ENCODE data around the gene EEFSEC. TPM values are rescaled to one million over a fixed set of nuclear protein-coding genes. Genes with fewer than 3 reads are reported as not detected.
A peak's percentile ranks its signal among the peaks of the same experiment; 100 is the strongest.

Gene EEFSEC
- total RNA-seq, 2 experiments from 2014 or later: 19.4 to 19.7 TPM

- CTCF ChIA-PET: no interaction called here
- H3K36me3 Mint-ChIP-seq: no peaks in the 10 kb centered on the region
These were observed 118.5 kb downstream of the EEFSEC start for GRCh38 chr3:128271536-128272332.

GRCh38 chr3:128273109-128273840 is 120.0 kb downstream of the EEFSEC start:
- no peaks in the 10 kb centered on the region for H3K27me3 Mint-ChIP-seq
- no peak overlapping the region for H3K4me3 Mint-ChIP-seq
- H3K9me3 Mint-ChIP-seq (ENCODE audit: low read depth): no peaks in the 10 kb centered on the region
- H3K4me1 Mint-ChIP-seq: peaks cover 5% of the 10 kb centered on the region
- CTCF ChIA-PET: interaction anchor here (1.5 kb wide), 1 partner anchor 16 kb away, joined by 4 read pairs; no protein-coding TSS in a partner anchor
- DNase-seq (peak; percentile 33), ATAC-seq (no peak)
- H3K27ac Mint-ChIP-seq: no peak overlapping the region
- no peaks in the 10 kb centered on the region for H3K36me3 Mint-ChIP-seq

More at GRCh38 chr3:128271536-128272332, 118.5 kb downstream of the EEFSEC start:
- Mint-ChIP-seq H3K9me3 (ENCODE audit: low read depth) (no peaks in the 10 kb centered on the region), H3K4me3 (no peak overlapping the region), H3K27ac (no peak overlapping the region), H3K4me1 (peaks cover 5% of the 10 kb centered on the region), H3K27me3 (no peaks in the 10 kb centered on the region)
- ATAC-seq (no peak), DNase-seq (peak; percentile 23)

GRCh38 chr3:128273841-128274573 is 120.7 kb downstream of the EEFSEC start:
- CTCF ChIA-PET: interaction anchor here (1.5 kb wide), 1 partner anchor 16 kb away, joined by 4 read pairs; no protein-coding TSS in a partner anchor
- Mint-ChIP-seq H3K9me3 (ENCODE audit: low read depth) (no peaks in the 10 kb centered on the region), H3K36me3 (no peaks in the 10 kb centered on the region), H3K27ac (no peak overlapping the region), H3K27me3 (no peaks in the 10 kb centered on the region), H3K4me1 (peaks cover 5% of the 10 kb centered on the region), H3K4me3 (no peak overlapping the region)
- DNase-seq: peak; percentile 46
- peak; percentile 56 for ATAC-seq

- Mint-ChIP-seq H3K36me3 (no peaks in the 10 kb centered on the region), H3K27me3 (no peaks in the 10 kb centered on the region), H3K4me3 (no peak overlapping the region), H3K27ac (no peak overlapping the region), H3K9me3 (ENCODE audit: low read depth) (no peaks in the 10 kb centered on the region), H3K4me1 (peaks cover 5% of the 10 kb centered on the region)
- peak; percentile 33 for DNase-seq
- ATAC-seq: no peak
- CTCF ChIA-PET: interaction anchor here (1.3 to 1.5 kb wide), 2 partner anchors 11 to 15 kb away, joined by 3 to 4 read pairs; no protein-coding TSS in a partner anchor
These were observed 121.6 kb downstream of the EEFSEC start for GRCh38 chr3:128274837-128275236.

GRCh38 chr3:128275316-128276145 is 122.2 kb downstream of the EEFSEC start:
- CTCF ChIA-PET: interaction anchor here (1.3 kb wide), 1 partner anchor 11 kb away, joined by 3 read pairs; no protein-coding TSS in a partner anchor
- ATAC-seq (no peak), DNase-seq (peak; percentile 25)
- no peaks in the 10 kb centered on the region for H3K36me3 Mint-ChIP-seq
- no peak overlapping the region for H3K27ac Mint-ChIP-seq
- H3K27me3 Mint-ChIP-seq: no peaks in the 10 kb centered on the region
- no peaks in the 10 kb centered on the region for H3K9me3 Mint-ChIP-seq (ENCODE audit: low read depth)
- peaks cover 5% of the 10 kb centered on the region for H3K4me1 Mint-ChIP-seq
- H3K4me3 Mint-ChIP-seq: no peak overlapping the region

- no peaks in the 10 kb centered on the region for H3K36me3 Mint-ChIP-seq
- no peaks in the 10 kb centered on the region for H3K27me3 Mint-ChIP-seq
- peaks cover 5% of the 10 kb centered on the region for H3K4me1 Mint-ChIP-seq
- no peak overlapping the region for H3K4me3 Mint-ChIP-seq
- CTCF ChIA-PET: interaction anchor here (1.3 kb wide), 1 partner anchor 12 kb away, joined by 3 read pairs; no protein-coding TSS in a partner anchor
- no peaks in the 10 kb centered on the region for H3K9me3 Mint-ChIP-seq (ENCODE audit: low read depth)
- H3K27ac Mint-ChIP-seq: no peak overlapping the region
- no peak for ATAC-seq
- no peak for DNase-seq
These were observed 122.8 kb downstream of the EEFSEC start for GRCh38 chr3:128276146-128276435.

GRCh38 chr3:128276577-128277183 is 123.4 kb downstream of the EEFSEC start:
- no peaks in the 10 kb centered on the region for H3K9me3 Mint-ChIP-seq (ENCODE audit: low read depth)
- H3K36me3 Mint-ChIP-seq: no peaks in the 10 kb centered on the region
- ATAC-seq (no peak), DNase-seq (no peak)
- H3K4me3 Mint-ChIP-seq: no peak overlapping the region
- CTCF ChIA-PET: no interaction called here
- H3K27ac Mint-ChIP-seq: no peak overlapping the region
- H3K27me3 Mint-ChIP-seq: no peaks in the 10 kb centered on the region
- peaks cover 5% of the 10 kb centered on the region for H3K4me1 Mint-ChIP-seq

- no peak overlapping the region for H3K27ac Mint-ChIP-seq
- DNase-seq (no peak), ATAC-seq (no peak)
- H3K9me3 Mint-ChIP-seq (ENCODE audit: low read depth): no peaks in the 10 kb centered on the region
- no peaks in the 10 kb centered on the region for H3K27me3 Mint-ChIP-seq
- H3K4me1 Mint-ChIP-seq: peaks cover 5% of the 10 kb centered on the region
- H3K36me3 Mint-ChIP-seq: no peaks in the 10 kb centered on the region
- no peak overlapping the region for H3K4me3 Mint-ChIP-seq
- CTCF ChIA-PET: no interaction called here
These were observed 124.2 kb downstream of the EEFSEC start for GRCh38 chr3:128277378-128278069.

GRCh38 chr3:128278130-128278529 is 124.8 kb downstream of the EEFSEC start:
- Mint-ChIP-seq H3K4me1 (peaks cover 5% of the 10 kb centered on the region), H3K4me3 (no peak overlapping the region), H3K27ac (no peak overlapping the region), H3K36me3 (no peaks in the 10 kb centered on the region), H3K9me3 (ENCODE audit: low read depth) (no peaks in the 10 kb centered on the region), H3K27me3 (no peaks in the 10 kb centered on the region)
- ATAC-seq: no peak
- DNase-seq: peak; percentile 18
- CTCF ChIA-PET: interaction anchor here (1.0 kb wide), 1 partner anchor 10 kb away, joined by 3 read pairs; no protein-coding TSS in a partner anchor

- H3K4me1 Mint-ChIP-seq: peaks cover 5% of the 10 kb centered on the region
- CTCF ChIA-PET: interaction anchor here (1.0 kb wide), 1 partner anchor 11 kb away, joined by 3 read pairs; no protein-coding TSS in a partner anchor
These were observed 125.7 kb downstream of the EEFSEC start for GRCh38 chr3:128278761-128279600.

GRCh38 chr3:128279601-128279880 is 126.3 kb downstream of the EEFSEC start:
- no peaks in the 10 kb centered on the region for H3K36me3 Mint-ChIP-seq
- no peak overlapping the region for H3K27ac Mint-ChIP-seq
- H3K9me3 Mint-ChIP-seq (ENCODE audit: low read depth): no peaks in the 10 kb centered on the region
- no peak overlapping the region for H3K4me3 Mint-ChIP-seq
- ATAC-seq (no peak), DNase-seq (peak; percentile 33)
- CTCF ChIA-PET: no interaction called here
- H3K4me1 Mint-ChIP-seq: no peaks in the 10 kb centered on the region
- H3K27me3 Mint-ChIP-seq: no peaks in the 10 kb centered on the region

More at GRCh38 chr3:128278761-128279600, 125.7 kb downstream of the EEFSEC start:
- Mint-ChIP-seq H3K27ac (no peak overlapping the region), H3K4me3 (no peak overlapping the region), H3K9me3 (ENCODE audit: low read depth) (no peaks in the 10 kb centered on the region), H3K36me3 (no peaks in the 10 kb centered on the region), H3K27me3 (no peaks in the 10 kb centered on the region)
- ATAC-seq (no peak), DNase-seq (peak; percentile 32)

All from activated CD8-positive, alpha-beta memory T cell treated with anti-CD3 and anti-CD28 coated beads, Interleukin-2, amount 10 ng/mL, durations not matched to agents 7 days and 5 days (primary cell).